NCI-H187 (cell line): ENCODE data around the gene CSNK1A1L.
"Not testable (repeated sequence)": the region's sequence is repeated elsewhere in the genome, so short reads cannot be mapped to it uniquely, and the experiment has no call there.

Experiments used
- DNase-seq, 2 experiments: peaks; one replicate each; lab custom pipeline; 2025; lab: John Stamatoyannopoulos, UW

Gene CSNK1A1L

DNA sequence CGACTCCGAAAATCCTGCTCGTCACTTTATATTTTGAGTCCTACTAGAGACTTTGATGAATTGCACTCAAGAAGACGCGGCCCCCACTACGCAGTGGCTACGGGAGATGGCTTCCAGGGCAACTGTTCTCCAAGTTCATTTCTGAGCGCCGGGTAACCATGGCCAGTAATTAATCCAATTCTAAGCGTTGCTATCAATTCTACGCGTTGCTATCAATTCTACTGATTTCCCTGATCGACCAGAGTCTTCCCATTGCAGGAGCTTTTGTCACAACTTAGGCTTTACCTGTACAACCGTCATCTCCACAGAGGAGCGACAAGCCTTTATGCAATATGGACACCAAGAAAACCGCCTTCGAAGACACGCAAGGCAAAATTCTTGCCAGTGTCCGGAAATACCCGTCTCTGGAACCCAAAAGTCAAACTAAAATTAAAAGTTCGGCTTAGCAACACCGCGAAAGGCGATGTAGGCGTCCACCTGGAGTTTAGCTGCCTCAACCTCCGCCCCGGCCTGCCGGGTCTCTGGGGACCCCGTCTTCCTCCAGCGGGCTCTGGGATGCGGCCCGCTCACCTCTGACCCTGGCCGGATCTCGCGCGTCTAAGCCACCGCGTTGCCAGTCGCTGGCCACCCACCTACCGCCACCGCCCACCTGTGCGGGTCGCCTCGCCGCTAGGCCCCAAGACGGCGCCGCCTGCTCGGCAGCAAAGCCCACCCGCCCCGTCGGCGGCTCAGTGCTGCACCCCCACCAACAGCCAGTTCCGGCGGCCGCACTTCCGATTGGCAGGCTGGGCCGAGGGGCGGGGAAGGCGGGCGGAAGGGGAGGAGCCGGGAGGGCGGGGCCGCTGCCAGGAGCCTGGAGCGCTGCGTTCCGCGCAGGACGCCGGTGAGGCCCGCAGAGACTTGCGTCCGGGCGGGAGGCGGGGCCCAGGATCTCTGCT lies 46.3 kb downstream of the CSNK1A1L start, which contains the start of gene SUPT20H:
TSS of gene SUPT20H (minus strand) at position 779 of the 938 bp plus-strand sequence. CDS start 8,198 bp downstream, outside the sequence.
- DNase-seq, result peak; percentile 83 to 85

DNA sequence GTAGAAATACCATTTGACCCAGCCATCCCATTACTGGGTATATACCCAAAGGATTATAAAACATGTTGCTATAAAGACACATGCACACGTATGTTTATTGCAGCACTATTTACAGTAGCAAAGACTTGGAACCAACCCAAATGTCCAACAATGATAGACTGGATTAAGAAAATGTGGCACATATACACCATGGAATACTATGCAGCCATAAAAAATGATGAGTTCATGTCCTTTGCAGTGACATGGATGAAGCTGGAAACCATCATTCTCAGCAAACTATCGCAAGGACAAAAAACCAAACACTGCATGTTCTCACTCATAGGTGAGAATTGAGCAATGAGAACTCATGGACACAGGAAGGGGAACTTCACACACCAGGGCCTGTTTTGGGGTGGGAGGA lies 49.2 kb downstream of the CSNK1A1L start:
- DNase-seq, result not testable (repeated sequence)
